IPS-11a (cell line): ENCODE measurements around the gene PTN.
"Not testable (repeated sequence)": the region's sequence is repeated elsewhere in the genome, so short reads cannot be mapped to it uniquely, and the experiment has no call there.

Source experiments
- H3K4me3 ChIP-seq: one replicate; pipeline ENCODE4 v1.5.1; 2013; ENCODE audit warnings: low read depth, low read length, control low read depth

PTN gene

DNA sequence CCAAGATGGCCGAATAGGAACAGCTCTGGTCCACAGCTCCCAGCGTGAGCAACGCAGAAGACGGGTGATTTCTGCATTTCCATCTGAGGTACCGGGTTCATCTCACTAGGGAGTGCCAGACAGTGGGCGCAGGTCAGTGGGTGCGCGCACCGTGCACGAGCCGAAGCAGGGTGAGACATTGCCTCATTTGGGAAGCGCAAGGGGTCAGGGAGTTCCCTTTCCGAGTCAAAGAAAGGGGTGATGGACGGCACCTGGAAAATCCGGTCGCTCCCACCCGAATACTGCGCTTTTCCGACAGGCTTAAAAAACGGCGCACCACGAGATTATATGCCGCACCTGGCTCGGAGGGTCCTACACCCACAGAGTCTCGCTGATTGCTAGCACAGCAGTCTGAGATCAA lies 161.9 kb downstream of the PTN start:
- not testable (repeated sequence) for H3K4me3 ChIP-seq
